A673 (cell line): ENCODE measurements around the gene IBA57. TPM values are rescaled to one million over a fixed set of nuclear protein-coding genes. Genes with fewer than 3 reads are reported as not detected.

ENCODE experiments used
- BruUV-seq: library from RNA; stranded (reverse); fragments of 400-500 nt; replicated peaks from 2 replicates; lab custom pipeline; 2021; lab: Mats Ljungman, UMichigan
- CTCF ChIA-PET: fragments of 300-600 bp; sonication (Branson Sonifier 250); formaldehyde crosslinking; loops from one replicate; lab custom pipeline; 2022; ENCODE audit warnings: antibody characterized with exemption; lab: Charles Lee
- POLR2A ChIA-PET: fragments of 300-600 bp; sonication (Branson Sonifier 250); formaldehyde crosslinking; loops from one replicate; lab custom pipeline; 2022; ENCODE audit warnings: antibody characterized with exemption; ENCODE audit not compliant: low non-redundant PET; lab: Charles Lee
- DNase-seq: peaks from one replicate; pipeline ENCODE4 v3.0.0-alpha.2; 2015; ENCODE audit warnings: low spot score
- H3K27ac ChIP-seq: fragments of 200-600 bp; sonication (generic); 2 replicates; pipeline ENCODE4 v1.5.1; 2016; ENCODE audit warnings: mixed run types, low read depth, mild to moderate bottlenecking, mixed read lengths, antibody characterized with exemption, low read length; ENCODE audit not compliant: poor library complexity, severe bottlenecking
- H3K27me3 ChIP-seq: fragments of 200-600 bp; sonication (generic); replicated peaks from 2 replicates; pipeline ENCODE4 v1.6.1; 2017; ENCODE audit warnings: mixed run types, low read depth, mild to moderate bottlenecking, mixed read lengths, antibody characterized with exemption, low read length; ENCODE audit not compliant: insufficient read depth, poor library complexity
- H3K36me3 ChIP-seq: fragments of 200-600 bp; sonication (generic); 2 replicates; pipeline ENCODE4 v1.6.1; 2016; ENCODE audit warnings: mixed run types, mild to moderate bottlenecking, mixed read lengths, antibody characterized with exemption, low read length; ENCODE audit not compliant: insufficient read depth, poor library complexity, severe bottlenecking
- H3K4me1 ChIP-seq: fragments of 200-600 bp; sonication (generic); 2 replicates; pipeline ENCODE4 v1.6.1; 2017; ENCODE audit warnings: mixed run types, mild to moderate bottlenecking, mixed read lengths, antibody characterized with exemption, low read length; ENCODE audit not compliant: insufficient read depth, poor library complexity, severe bottlenecking
- H3K4me3 ChIP-seq: fragments of 200-600 bp; sonication (generic); 2 replicates; pipeline ENCODE4 v1.5.1; 2016; ENCODE audit warnings: low read depth, mixed run types, mild to moderate bottlenecking, mixed read lengths, low read length; ENCODE audit not compliant: poor library complexity, severe bottlenecking
- H3K9me3 ChIP-seq: fragments of 200-600 bp; sonication (generic); 2 replicates; pipeline ENCODE4 v1.6.1; 2016; ENCODE audit warnings: mixed run types, low read depth, mild to moderate bottlenecking, mixed read lengths, antibody characterized with exemption, low read length; ENCODE audit not compliant: poor library complexity, severe bottlenecking
- CTCF ChIP-seq: fragments of 300-800, 200-600 bp; sonication (generic); conservative IDR thresholded peaks from 2 replicates; pipeline ENCODE4 v1.5.1; 2017; ENCODE audit warnings: low read depth, mild to moderate bottlenecking, antibody characterized with exemption, low read length, moderate library complexity, mixed read lengths
- EZH2 ChIP-seq: fragments of 200-600 bp; sonication (generic); IDR thresholded peaks from 2 replicates; pipeline ENCODE4 v1.6.1; 2017; ENCODE audit warnings: borderline replicate concordance, low read depth, mild to moderate bottlenecking, mixed read lengths, antibody characterized with exemption, low read length; ENCODE audit not compliant: poor library complexity, severe bottlenecking
- intact Hi-C: fragments of 100-400 bp; cut with micrococcal nuclease; formaldehyde crosslinking; loops from one replicate; pipeline ENCODE4 v1.10.0; 2022; ENCODE audit not compliant: unreplicated experiment
- total RNA-seq: library from RNA; stranded (reverse); gene quantifications from 2 replicates; pipeline ENCODE4 v1.2.3, GENCODE V29; 2021

Gene IBA57
- total RNA-seq, 1 experiment from 2014 or later = 12.1 TPM

DNA sequence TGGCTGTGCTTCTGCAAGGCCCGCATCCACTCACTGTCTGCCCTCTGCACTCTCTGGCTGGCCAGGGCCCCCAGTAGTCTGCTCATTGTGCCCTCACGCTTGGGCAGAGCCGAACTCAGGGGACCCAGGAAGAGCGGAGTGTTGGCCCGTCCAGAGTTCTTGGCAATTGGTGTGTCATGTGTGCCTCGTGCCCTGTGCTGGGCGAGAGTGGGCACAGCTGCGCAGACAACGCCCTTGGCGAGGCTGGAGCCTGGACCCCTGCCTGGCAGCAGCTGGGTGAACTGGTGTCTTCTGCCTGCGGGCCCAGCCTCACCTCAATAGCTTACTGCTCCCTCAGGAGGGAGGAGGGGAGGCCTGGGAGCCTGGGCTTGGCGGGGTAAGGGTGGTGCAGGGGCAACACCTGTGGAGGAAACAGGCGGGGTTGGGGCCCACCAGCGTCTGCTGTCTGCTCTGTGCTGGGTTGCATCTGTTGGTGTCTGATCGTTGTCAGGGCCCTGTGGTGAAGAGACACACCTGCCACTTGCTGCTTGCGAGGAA, 23.4 kb upstream of the IBA57 start:
- Histone ChIP-seq H3K4me3 (peak overlapping the region; percentile 87), H3K36me3 (no peaks in the 10 kb centered on the region), H3K27ac (peak overlapping the region; percentile 92), H3K4me1 (peaks cover 18% of the 10 kb centered on the region), H3K27me3 (no peaks in the 10 kb centered on the region), H3K9me3 (no peaks in the 10 kb centered on the region)
- TF ChIP-seq CTCF (no peak), EZH2 (no peak)
- no TSS peak for BruUV-seq
- DNase-seq = no peak
- POLR2A ChIA-PET = interaction anchor here (0.7 kb wide), 1 partner anchor 270 kb away, joined by 3 read pairs; no protein-coding TSS in a partner anchor
- intact Hi-C loops = no loop called here
- CTCF ChIA-PET = no interaction called here

DNA sequence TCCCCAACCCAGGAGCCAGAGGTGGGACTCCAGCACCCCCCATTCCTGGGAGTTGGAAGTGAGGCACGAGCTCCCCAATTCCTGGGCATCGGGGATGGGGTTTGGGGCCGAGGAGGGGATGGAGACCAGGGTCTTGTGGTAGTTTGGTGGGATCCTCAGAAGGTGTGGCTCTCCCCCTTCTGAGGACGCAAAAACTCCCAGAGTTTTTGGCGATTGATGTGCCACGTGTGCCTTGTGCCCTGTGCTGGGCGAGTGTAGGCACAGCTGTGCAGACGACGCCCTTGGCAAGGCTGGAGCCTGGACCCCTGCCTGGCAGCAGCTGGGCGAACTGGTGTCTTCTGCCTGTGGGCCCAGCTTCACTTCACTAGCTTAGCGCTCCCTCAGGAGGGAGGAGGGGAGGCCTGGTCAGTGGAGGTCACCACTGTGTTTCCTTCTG, 22.9 kb upstream of the IBA57 start:
- BruUV-seq = no TSS peak
- peaks cover 18% of the 10 kb centered on the region for H3K4me1 ChIP-seq
- H3K4me3 ChIP-seq = no peak overlapping the region
- ChIA-PET CTCF (no interaction called here), POLR2A (interaction anchor here (0.7 kb wide), 1 partner anchor 270 kb away, joined by 3 read pairs; no protein-coding TSS in a partner anchor)
- no peaks in the 10 kb centered on the region for H3K9me3 ChIP-seq
- no peak for DNase-seq
- no peak for TF ChIP-seq EZH2
- no peaks in the 10 kb centered on the region for H3K36me3 ChIP-seq
- intact Hi-C loops = no loop called here
- H3K27me3 ChIP-seq = no peaks in the 10 kb centered on the region
- peak overlapping the region; percentile 92 for H3K27ac ChIP-seq

DNA sequence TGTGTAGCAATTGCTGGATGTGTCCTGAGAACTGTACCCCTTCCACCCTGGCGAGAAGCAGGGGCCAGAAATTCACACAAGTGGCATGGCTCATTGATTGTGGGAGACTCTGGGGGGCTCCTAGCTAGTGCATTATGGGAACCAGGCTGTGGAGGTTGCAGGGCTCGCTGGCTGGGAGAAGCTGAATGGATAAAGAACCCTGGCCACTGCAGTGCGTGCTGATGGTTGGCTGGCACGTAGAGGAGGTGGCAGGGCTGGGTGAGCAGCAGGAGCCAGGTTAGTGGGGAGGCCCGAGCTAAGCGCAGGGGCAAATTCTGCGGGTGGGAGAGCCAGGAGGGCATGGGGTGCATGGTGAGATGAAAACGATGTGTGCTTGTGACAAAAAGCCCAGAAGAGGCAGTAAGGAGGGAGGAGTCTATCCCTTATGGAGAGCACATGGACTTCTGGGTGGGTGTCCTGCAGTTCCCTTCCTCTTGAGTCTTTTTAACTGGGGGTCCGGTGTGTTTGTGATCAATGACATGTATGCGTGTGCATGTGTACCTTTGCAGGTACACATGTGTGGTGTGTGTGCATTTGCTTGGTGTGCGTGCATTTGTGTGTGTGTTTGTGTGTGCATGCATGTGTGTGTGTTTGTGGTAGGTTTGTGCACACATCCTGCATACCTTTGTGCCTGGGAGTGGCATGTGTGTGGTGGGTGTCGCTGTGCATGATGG, 22.0 kb upstream of the IBA57 start:
- Histone ChIP-seq H3K27ac (no peak overlapping the region), H3K27me3 (no peaks in the 10 kb centered on the region), H3K36me3 (no peaks in the 10 kb centered on the region), H3K4me3 (no peak overlapping the region), H3K9me3 (no peaks in the 10 kb centered on the region), H3K4me1 (peaks cover 18% of the 10 kb centered on the region)
- no TSS peak for BruUV-seq
- no peak for DNase-seq
- CTCF ChIA-PET = no interaction called here
- TF ChIP-seq CTCF = no peak
- no peak for TF ChIP-seq EZH2
- intact Hi-C loops = no loop called here
- POLR2A ChIA-PET = interaction anchor here (0.6 kb wide), 1 partner anchor 24 kb away, joined by 3 read pairs; no protein-coding TSS in a partner anchor
